GM18505 (cell line): ENCODE measurements around the gene NKIRAS2.

Source experiments
- ATAC-seq: cut with Tn5 transposase; IDR thresholded peaks from one replicate; pipeline ENCODE4 v1.9.1; 2021; ENCODE audit not compliant: unreplicated experiment
- POLR2A ChIP-seq: IDR thresholded peaks from 4 replicates; pipeline ENCODE4 v1.6.1; 2011; ENCODE audit warnings: borderline replicate concordance; ENCODE audit not compliant: insufficient read depth, insufficient read length; ENCODE audit errors: extremely low read depth

Gene NKIRAS2

DNA sequence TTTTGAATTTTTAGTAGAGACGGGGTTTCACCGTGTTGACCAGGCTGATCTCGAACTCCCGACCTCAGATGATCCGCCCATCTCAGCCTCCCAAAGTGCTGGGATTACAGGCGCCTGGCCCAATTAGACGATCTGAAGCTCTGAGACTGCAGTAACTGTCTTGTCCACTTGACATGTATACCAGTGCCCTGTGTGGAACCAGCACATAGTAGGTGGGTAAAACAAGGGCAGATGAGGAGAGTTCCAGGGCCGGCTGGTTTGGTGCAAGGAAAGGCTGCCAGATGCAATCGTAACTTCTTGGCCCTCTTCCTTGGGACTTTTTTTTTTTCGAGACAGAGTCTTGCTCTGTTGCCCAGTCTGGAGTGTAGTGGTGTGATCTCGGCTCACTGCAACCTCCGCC, 27.5 kb downstream of the NKIRAS2 start:
- no peak for ATAC-seq
- TF ChIP-seq POLR2A, result no peak

DNA sequence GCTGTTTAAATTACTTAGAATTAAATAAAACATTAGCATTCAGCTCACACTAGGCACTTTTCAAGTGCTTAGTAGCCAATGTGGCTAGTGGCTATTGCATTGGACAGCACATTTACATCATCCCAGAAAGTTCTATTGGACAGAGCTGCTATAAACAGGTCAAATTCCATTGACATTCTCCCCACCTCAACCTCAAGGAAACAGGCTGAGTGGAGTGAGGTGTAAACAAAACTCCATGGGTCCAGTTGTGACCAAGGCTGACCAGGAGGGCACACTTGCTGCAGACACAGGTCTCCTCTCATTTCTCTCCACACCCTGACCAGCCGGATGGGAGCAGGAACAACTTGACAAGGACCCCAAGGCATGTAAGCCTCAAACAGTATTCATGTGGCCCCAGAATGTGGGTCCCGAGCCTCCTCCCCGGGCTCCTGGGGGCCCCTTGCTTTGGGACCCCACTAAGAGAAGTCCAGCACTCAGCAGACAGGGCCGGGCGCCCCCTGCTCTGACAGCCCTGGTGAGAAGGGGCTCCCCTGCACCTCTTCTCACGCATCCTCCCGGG, 30.0 kb downstream of the NKIRAS2 start:
- ATAC-seq, result no peak
- no peak for TF ChIP-seq POLR2A

DNA sequence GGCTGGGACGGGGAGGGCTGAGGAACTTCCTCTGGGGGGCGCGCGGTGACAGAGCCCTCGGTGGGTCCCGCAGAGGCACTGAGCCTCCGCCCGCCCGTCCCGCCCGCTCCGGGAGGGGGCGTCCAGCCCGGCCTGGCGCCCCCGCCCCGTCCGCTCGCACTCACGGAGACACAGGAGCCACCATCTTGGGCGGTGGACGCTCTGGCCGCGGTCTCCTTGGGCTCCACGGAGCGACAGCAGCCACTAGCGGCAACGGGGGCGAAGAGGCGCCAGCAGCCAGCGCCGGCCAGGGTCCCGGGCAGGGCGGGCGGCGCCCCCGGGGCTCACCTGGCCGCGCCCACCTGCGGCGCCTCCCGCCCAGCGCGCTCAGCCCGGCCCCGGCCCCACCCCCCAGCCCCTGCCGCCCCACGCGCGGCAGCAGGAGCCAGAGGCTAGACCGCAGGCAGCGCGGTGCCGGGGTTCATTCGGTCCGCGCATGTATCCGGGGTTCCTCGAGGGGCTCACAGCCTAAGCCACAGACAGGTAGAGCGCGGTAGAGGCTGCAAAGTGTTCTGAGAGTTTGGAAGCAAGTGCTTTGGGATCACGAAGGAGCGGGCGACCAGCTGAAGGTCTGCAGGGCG, 30.6 kb downstream of the NKIRAS2 start, which contains the start of gene C17orf113:
Gene C17orf113, minus strand, starts transcription at position 209 of the 620 bp plus-strand sequence. CDS start 7,225 bp downstream, outside the sequence.
- TF ChIP-seq POLR2A, result peak; percentile 23
- ATAC-seq, result no peak

DNA sequence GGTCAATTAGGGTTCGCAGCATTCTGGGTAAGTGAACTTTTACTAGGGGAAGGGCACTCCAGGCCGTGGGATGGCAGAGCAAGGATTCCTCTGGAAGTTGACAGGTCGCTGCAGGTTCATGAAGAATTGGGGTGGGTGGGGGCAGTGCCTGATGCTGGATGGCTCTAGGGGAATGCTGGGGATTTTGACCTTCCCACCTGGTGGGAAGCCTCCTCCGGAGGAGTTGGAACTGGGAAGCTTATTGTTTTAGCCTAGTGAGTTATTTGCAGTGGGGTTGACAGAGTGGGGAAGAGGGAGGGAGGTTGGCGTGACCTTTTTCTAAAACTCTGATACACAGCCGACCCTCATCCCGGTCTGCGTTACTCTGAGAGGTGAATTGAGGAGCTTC, 31.1 kb downstream of the NKIRAS2 start:
- no peak for ATAC-seq
- TF ChIP-seq POLR2A, result no peak

DNA sequence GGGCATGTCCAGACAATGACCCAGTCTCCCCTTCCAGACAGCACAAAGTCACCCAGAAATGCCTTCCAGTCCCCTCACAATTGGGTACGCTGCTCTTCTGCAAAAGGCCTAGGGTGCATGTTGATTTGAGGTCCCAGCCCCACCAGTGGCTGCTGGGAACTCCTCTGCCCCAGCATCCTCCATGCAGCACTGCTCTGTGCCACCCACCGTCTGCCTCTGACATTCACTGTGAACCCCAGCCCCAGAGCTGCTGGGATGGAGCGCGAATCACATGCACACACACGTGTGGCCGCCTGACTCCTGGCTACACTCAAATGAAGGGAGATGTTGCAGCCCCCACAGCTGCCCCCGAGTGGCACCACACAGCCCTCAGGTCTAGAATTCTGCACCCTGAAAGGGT, 31.8 kb downstream of the NKIRAS2 start:
- TF ChIP-seq POLR2A, result no peak
- ATAC-seq, result no peak

DNA sequence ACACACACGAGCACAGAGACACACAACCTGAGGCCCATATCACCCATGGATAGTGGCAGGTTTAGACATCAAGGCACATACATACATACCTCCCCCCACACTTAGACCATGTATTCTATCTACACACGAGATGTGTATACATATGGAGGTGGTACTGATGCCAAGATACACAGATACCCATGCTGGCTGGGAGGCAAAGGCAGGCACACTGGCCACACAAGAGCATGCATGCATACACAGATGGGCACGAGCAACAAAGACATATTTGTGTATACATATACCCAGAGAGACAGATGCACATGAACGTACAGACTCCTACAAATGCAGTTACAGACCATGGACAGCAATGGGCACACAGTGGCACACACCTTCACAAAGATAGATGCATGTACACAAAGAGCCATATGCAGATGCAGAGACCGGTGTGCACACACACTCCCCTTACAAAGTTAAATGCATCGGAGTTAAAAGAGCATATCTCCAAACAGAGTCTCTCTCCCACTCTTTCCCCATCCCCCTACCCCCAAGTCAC, 32.5 kb downstream of the NKIRAS2 start:
- no peak for TF ChIP-seq POLR2A
- no peak for ATAC-seq

DNA sequence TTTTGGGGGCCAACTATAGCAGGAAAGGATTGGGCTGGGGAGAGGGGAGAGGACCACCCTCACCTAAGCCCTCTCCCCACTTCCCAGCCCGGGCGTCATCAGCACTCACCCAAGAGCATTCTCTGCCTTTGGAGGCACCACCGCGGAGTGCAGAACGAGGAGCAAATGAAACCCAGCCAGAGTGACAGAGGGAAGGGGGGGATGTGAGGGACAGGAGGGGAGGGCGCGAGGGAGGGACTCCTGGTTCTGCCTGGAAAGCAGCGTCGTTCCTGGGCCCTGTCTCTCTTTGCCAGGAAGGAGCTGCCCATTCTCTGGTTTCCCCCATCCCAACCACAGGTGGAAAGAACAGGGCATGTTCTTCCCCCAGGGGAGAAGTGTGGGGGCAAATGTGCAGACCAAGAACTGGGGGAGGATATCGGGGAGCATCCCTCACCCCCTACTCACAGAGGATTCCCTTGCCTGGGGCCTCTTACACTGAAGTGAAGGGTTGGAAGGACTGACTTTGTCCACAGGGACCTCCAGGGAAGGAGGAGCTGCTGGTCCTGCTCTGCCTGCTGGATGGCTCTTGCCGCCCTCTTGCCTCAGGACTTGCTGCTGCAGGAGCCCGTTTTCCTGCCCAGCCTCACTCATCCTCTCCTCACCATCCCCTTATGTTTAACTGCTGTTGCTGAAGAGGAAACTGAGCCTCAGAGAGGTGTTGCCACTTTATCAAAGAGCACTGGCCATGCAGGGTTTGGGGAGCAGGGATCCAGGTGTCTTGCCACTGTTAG, 34.0 kb downstream of the NKIRAS2 start:
- ATAC-seq, result no peak

DNA sequence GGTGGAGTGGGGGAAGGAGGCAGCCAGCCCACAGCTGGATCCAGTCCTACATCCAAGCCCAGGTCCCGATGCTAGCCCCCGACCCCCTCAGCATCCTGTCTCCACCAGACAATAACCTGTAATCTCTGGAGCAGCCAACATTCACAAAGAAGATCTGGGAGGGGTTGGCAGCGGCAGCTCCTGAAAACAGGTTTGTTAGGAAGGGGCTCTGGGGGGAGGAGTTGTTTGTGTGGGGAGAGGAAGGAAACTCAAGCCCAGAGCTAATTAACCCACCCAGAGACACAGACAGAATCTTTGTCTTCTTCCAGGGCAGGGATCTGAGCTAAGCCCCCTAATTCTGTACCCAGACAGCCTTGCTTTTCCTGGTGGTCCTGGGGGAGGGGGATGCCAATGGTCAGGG, 35.1 kb downstream of the NKIRAS2 start:
- ATAC-seq, result no peak
- TF ChIP-seq POLR2A, result no peak

More for the DNA sequence above, 34.0 kb downstream of the NKIRAS2 start:
- no peak for TF ChIP-seq POLR2A

DNA sequence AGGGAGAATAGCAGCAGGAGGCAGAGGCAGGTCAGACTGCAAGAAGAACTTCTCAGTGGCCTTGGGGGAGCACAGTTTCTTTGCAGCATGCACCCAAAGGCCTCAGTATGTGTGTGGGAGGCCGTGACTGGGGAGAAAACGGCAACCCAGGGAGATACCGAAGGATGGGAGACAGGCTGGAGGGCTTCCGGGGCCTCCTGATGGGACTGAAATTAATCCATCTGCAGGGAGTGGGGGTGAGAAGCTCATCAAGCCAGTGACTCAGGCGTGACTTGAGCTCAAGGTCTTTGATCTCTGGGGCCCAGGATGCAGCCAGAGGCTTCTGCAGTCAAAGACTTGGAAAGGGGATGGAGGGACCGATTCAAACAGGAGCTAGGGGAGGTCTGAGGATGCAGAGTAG, 35.6 kb downstream of the NKIRAS2 start:
- ATAC-seq, result no peak
- TF ChIP-seq POLR2A, result no peak

DNA sequence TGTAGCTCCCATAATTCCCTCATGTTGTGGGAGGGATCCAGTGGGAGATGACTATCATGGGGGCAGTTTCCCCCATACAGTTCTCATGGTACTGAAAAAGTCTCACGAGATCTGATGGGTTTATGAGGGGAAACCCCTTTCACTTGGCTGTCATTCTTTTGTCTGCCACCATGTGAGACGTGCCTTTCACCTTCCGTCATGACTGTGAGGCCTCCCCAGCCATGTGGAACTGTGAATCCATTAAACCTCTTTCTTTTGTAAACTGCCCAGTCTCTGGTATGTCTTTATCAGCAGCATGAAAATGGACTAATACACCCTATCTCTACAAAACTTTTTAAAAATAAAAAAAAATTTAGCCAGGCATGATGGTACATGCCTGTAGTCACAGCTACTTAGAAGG, 36.7 kb downstream of the NKIRAS2 start:
- TF ChIP-seq POLR2A, result no peak
- no peak for ATAC-seq

DNA sequence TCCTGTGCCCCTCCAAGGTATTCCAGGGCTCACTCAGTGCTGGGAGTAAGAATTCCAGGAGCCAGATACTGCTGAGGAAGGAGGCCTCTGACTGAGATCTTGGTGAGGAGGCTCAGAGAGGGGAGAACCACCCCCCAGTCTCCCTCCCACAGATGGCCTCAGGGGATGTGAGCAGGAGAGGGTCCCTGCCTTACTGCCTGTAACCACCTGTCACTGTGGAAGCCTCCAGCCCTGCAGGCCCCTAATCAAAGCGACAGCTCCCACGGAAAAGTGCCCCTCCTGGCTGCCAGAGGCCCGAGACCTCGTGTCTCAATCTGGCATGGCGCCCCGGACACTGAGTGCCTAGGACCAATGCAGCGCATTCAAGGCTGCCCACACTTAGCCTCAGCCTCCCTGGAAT, 38.2 kb downstream of the NKIRAS2 start:
- TF ChIP-seq POLR2A, result no peak
- ATAC-seq, result no peak

DNA sequence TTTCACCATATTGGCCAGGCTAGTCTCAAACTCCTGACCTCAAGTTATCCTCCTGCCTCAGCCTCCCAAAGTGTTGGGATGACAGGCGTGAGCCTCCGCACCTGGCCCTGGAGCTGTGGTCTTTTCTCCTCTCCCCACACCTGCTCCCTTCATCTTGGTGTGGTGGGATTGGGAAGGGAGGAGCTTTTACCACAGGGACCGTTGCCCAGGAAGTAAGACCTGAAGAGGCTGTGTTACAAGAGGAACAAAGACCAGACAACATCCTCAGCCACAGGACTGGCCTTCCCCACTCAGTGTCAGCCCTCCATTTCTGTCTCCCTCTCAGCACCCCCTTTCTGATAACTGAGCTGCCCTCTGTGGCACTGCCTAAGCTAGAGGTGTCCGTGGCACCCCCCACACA, 39.9 kb downstream of the NKIRAS2 start:
- ATAC-seq, result no peak
- no peak for TF ChIP-seq POLR2A

DNA sequence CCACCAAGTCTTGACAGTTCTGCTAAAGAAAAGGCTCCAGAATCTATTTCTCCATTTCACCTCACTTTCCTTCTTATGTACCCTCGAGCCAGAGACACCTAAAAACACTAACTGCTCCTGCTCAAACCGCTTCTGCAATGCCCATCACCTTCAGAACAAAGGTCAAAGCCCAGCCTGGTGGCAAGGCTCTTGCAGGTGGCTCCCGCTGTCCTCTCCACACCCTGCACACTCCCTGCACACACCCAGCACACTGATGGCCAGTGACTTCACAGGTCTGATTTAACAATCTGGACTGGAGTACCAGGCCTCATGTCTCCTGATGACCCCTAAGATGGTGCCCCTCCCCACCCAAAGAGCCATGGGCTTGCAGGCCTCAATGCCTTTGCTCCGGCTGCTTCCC, 40.3 kb downstream of the NKIRAS2 start:
- no peak for ATAC-seq
- TF ChIP-seq POLR2A, result no peak
